ENCODE results near the gene TBCD.

TBCD gene

DNA sequence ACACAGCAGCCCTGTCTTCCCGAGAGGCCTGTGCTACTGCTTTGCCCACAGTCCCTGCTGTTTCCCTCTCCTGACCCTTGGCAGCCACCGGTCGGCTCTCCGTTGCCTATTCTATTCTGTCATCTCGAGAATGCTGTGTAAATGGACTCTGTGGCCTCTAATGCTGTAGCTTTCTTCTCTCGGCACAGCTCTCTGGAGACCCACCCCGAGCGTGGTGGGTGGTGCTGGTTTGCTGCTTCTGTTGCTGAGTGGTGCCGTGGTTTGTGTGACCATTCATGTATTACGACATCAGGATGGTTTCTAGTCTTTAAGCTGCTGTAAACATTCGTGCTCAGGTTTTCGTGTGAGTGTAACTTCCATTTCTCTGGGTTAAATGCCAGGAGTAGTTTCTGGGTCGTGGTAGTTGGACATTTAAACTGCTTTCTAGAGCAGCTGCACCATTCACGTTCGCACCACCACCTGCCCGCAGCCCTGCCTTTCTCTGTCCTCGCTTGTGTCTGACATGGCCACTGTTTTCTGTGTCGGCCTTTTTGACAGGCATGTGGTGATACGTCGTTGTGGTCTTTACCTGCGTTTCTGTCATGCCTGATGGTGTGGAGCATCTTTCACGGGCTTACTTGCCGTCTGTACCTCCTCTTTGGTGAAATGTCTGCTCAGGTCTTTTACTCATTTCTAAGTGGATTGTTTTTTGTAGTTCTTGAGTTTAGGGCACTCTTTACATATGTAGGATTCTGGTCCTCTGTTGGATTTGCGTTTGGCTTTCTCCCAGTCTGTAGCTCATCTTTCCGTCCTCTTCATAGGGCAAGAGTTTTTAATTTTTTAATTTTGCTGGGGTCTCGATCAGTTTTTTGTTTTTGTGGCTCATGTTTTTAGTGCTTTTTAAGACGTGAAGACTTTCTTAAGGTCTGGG is 135.6 kb downstream of the TBCD start:
- H3K36me3 ChIP-seq (replicated peaks) = no peaks in the 10 kb centered on the region

DNA sequence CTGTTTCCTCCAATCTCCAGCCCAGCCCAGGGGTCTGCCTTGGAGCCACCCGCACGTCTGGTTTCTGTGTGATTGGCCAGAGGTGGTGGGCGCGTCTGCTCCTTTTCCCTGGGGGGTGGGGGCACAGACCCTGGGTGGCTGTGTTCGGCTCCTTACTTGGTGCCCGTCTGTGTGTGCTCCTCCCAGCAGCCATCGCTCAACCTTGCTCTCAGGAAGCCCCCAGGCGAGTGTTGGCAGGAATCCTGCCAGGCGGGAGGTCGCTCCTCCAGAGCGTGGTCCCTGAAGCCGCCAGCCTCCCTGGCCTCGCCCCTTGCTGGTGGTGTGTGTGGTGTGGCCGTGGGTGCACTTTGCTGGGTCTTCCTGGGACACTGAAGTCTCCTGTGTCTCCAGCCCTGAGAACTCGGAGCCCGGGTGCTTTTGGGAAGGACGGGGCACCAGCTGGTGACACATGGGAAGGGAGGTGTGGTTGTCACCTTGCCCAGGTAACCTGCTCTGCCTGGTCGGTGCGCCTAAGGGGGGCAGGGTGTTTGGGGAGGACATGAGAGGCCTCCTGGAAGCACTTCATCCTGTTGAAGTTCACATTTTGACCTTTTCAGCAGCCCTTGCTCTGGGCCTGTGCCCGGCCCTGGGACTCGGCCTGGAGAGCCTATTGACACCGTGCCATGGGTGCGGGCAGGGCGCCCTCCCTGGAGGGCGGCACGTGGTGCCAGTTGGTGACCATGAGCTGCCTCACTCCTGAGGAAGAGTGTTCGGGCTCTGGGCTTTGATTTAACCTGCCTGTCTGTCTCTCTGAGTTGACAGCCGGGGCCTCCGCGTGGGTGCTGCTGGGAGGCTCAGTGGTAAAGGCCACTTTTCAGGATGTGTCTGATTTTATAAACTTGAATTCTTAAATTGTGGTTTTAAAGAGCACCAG is 137.0 kb downstream of the TBCD start:
- no peak for DNase-seq
- H3K36me3 ChIP-seq (replicated peaks) = no peaks in the 10 kb centered on the region
- in situ Hi-C loops (cut with HindIII; ENCODE audit: low pct_ligation_motif_present, low sequenced_read_pairs) = no loop called here
- TF ChIP-seq, protein P1, sequence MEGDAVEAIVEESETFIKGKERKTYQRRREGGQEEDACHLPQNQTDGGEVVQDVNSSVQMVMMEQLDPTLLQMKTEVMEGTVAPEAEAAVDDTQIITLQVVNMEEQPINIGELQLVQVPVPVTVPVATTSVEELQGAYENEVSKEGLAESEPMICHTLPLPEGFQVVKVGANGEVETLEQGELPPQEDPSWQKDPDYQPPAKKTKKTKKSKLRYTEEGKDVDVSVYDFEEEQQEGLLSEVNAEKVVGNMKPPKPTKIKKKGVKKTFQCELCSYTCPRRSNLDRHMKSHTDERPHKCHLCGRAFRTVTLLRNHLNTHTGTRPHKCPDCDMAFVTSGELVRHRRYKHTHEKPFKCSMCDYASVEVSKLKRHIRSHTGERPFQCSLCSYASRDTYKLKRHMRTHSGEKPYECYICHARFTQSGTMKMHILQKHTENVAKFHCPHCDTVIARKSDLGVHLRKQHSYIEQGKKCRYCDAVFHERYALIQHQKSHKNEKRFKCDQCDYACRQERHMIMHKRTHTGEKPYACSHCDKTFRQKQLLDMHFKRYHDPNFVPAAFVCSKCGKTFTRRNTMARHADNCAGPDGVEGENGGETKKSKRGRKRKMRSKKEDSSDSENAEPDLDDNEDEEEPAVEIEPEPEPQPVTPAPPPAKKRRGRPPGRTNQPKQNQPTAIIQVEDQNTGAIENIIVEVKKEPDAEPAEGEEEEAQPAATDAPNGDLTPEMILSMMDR (IDR thresholded peaks at IDR 0.05; ENCODE audit: low read depth, low read length, missing control alignments) = no peak
- H3K4me3 ChIP-seq (ENCODE audit: low read depth, low read length) = no peak overlapping the region
- no peak overlapping the region for H3K27ac ChIP-seq
- H3K27me3 ChIP-seq (replicated peaks) = no peaks in the 10 kb centered on the region

More for the DNA sequence above, 135.6 kb downstream of the TBCD start:
- TF ChIP-seq, protein P1 (IDR thresholded peaks at IDR 0.05; ENCODE audit: low read depth, low read length, missing control alignments) = no peak
- DNase-seq = no peak
- Histone ChIP-seq H3K27ac (no peak overlapping the region), H3K4me3 (ENCODE audit: low read depth, low read length) (no peak overlapping the region), H3K27me3 (replicated peaks) (no peaks in the 10 kb centered on the region)
- in situ Hi-C loops (cut with HindIII; ENCODE audit: low pct_ligation_motif_present, low sequenced_read_pairs) = no loop called here

DNA sequence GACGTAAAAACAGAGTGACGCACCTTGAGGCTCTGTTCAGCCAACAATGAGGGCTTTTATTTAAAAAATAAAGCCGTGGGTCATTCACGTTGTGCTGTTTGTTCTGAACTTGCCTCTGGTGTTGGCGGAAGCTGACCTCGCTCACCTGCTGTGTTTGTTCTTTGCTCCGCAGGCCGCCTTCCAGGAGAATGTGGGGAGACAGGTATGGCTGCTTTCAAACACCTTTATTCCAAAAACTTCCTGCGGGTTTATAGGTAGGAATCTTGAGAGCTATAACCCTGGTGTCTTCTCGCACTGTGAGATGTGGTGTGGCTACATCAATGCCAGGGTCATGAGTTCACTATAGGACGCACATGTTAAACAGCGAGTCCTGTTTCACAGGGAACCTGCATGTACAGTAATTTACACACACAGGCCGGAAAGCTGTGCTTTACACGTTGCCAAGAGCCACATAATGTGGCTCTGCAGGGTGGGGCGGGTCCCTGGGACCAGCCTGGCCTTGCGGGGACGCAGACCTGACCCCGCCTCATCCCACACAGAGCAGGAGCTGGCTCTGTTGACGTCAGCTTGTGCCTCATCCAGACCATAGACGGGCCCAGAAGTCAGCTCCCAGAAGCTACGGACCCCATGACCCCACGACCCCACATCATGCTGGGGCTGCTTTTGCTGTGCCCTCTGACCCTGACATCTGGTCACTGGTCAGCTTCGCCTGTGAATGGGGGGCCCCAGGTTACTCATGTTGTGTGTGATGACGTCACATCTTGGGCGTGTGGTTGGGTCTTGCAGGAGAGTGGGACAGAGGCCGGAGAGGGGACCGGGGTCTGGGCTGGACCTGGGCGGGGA is 137.9 kb downstream of the TBCD start:
- H3K4me3 ChIP-seq (ENCODE audit: low read depth, low read length) = no peak overlapping the region
- in situ Hi-C loops (cut with HindIII; ENCODE audit: low pct_ligation_motif_present, low sequenced_read_pairs) = no loop called here
- no peak overlapping the region for H3K27ac ChIP-seq
- DNase-seq = no peak
- no peaks in the 10 kb centered on the region for H3K36me3 ChIP-seq (replicated peaks)
- H3K27me3 ChIP-seq (replicated peaks) = no peaks in the 10 kb centered on the region
- TF ChIP-seq, protein P1 (IDR thresholded peaks at IDR 0.05; ENCODE audit: low read depth, low read length, missing control alignments) = no peak

DNA sequence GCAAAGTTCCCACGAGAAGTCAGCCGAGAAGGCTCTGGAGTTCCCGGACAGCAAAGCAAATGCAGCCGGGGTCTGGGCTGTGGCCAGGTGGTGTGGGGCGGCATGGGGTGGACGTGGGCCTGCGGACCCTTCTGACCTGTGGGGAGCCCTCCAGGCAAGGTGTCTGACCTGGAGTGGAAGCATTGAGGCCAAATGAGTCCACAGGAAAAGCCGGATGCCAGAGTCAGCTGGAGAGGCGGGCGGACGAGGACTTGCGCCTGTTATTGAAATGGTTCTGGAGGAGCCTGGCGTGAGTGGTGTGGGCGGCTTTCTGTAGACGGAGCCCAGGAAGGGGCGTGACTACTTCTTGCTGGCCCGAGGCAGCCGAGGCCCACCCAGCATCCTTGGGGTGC is 138.5 kb downstream of the TBCD start:
- Histone ChIP-seq H3K36me3 (replicated peaks) (no peaks in the 10 kb centered on the region), H3K27ac (no peak overlapping the region), H3K4me3 (ENCODE audit: low read depth, low read length) (no peak overlapping the region), H3K27me3 (replicated peaks) (no peaks in the 10 kb centered on the region)
- in situ Hi-C loops (cut with HindIII; ENCODE audit: low pct_ligation_motif_present, low sequenced_read_pairs) = no loop called here
- no peak for DNase-seq
- TF ChIP-seq, protein P1 (IDR thresholded peaks at IDR 0.05; ENCODE audit: low read depth, low read length, missing control alignments) = no peak

DNA sequence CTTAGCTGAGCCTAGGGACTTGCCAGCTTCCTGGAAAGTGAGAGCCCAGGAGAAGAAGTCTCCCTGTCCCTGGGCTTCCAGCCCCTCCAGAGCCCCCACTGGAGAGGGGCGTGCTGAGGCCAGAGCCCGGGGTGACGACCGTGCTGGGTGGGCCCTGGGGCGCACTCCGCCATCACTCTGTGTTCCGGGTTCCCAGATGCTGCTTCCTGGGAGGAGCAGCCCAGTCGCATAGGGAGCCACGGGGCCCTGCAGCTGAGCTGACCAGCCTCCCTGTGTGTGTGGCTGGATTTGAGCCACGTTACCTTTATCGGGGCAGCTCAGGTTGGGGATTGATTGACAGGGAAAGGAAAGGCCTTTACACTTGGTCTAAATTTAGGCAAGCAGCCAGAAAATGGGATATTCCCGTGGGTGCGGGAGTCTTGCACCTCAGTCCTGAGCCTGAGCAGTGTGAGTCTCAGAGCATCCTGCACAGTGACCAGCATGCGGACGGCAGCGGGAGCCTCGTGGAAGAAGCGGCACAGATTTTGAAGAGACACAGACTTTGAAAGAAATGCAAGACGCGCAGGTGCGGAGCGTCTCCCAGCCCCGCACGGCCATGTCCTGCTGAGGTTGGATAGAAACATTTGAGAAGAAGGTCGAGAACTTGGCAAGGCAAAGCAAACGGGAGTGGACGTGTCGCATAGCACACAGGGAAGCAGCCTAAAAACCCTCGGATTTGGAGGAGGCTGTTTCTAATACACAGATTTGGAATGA is 139.2 kb downstream of the TBCD start:
- Histone ChIP-seq H3K4me3 (ENCODE audit: low read depth, low read length) (no peak overlapping the region), H3K27me3 (replicated peaks) (no peaks in the 10 kb centered on the region), H3K27ac (no peak overlapping the region), H3K36me3 (replicated peaks) (no peaks in the 10 kb centered on the region)
- in situ Hi-C loops (cut with HindIII; ENCODE audit: low pct_ligation_motif_present, low sequenced_read_pairs) = no loop called here
- TF ChIP-seq, protein P1 (IDR thresholded peaks at IDR 0.05; ENCODE audit: low read depth, low read length, missing control alignments) = no peak
- no peak for DNase-seq
